Measurements from ENCODE around the gene PATZ1. TPM values are rescaled to one million over a fixed set of nuclear protein-coding genes. Genes with fewer than 3 reads are reported as not detected.

The PATZ1 gene
- total RNA-seq, 1 donor from 2014 or later = 18.4 TPM

- no peak overlapping the region for H3K4me3 ChIP-seq
- intact Hi-C loops (cut with DNase I) = no loop called here
- H3K27ac ChIP-seq = peak overlapping the region; percentile 51
- TF ChIP-seq POLR2A (IDR thresholded peaks at IDR 0.05) (no peak), POLR2AphosphoS5 (IDR thresholded peaks at IDR 0.05; ENCODE audit: insufficient read depth in 1 of 2, low read depth in 1 of 2) (no peak)
- TF ChIP-seq, protein P1, sequence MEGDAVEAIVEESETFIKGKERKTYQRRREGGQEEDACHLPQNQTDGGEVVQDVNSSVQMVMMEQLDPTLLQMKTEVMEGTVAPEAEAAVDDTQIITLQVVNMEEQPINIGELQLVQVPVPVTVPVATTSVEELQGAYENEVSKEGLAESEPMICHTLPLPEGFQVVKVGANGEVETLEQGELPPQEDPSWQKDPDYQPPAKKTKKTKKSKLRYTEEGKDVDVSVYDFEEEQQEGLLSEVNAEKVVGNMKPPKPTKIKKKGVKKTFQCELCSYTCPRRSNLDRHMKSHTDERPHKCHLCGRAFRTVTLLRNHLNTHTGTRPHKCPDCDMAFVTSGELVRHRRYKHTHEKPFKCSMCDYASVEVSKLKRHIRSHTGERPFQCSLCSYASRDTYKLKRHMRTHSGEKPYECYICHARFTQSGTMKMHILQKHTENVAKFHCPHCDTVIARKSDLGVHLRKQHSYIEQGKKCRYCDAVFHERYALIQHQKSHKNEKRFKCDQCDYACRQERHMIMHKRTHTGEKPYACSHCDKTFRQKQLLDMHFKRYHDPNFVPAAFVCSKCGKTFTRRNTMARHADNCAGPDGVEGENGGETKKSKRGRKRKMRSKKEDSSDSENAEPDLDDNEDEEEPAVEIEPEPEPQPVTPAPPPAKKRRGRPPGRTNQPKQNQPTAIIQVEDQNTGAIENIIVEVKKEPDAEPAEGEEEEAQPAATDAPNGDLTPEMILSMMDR (IDR thresholded peaks at IDR 0.05) = no peak
- peaks cover 0 to 65% of the 10 kb centered on the region in 2 donors for H3K36me3 ChIP-seq
- H3K4me1 ChIP-seq = no peaks in the 10 kb centered on the region
- H3K9me3 ChIP-seq = no peaks in the 10 kb centered on the region
- H3K27me3 ChIP-seq = no peaks in the 10 kb centered on the region
- no peak for DNase-seq (ENCODE audit: extremely low spot score in 2 of 2)
These were observed 68.0 kb downstream of the PATZ1 start for GRCh38 chr22:31278151-31278621.

DNA sequence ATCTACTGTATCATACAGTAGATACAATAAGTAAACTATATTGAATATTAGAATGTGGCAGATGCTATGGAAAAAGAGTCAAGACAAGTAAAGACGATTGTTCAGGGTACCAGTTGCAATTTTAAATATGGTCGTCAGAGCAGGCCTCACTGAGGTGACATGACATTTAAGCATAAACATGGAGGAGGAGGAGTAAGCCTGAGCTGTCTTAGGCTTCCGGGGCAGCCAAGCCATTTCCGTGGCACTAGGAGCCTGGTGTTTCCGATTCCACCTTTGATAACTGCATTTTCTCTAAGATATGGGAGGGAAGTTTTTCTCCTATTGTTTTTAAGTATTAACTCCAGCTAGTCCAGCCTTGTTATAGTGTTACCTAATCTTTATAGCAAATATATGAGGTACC lies 68.4 kb downstream of the PATZ1 start:
- H3K36me3 ChIP-seq = peaks cover 0 to 64% of the 10 kb centered on the region in 2 donors
- TF ChIP-seq POLR2A (IDR thresholded peaks at IDR 0.05) (no peak), POLR2AphosphoS5 (IDR thresholded peaks at IDR 0.05; ENCODE audit: insufficient read depth in 1 of 2, low read depth in 1 of 2) (no peak)
- TF ChIP-seq, protein P1 (IDR thresholded peaks at IDR 0.05) = no peak
- H3K27me3 ChIP-seq = no peaks in the 10 kb centered on the region
- H3K27ac ChIP-seq = peak overlapping the region; percentile 51
- H3K9me3 ChIP-seq = no peaks in the 10 kb centered on the region
- H3K4me3 ChIP-seq = no peak overlapping the region
- H3K4me1 ChIP-seq = no peaks in the 10 kb centered on the region
- no peak for DNase-seq (ENCODE audit: extremely low spot score in 2 of 2)
- intact Hi-C loops (cut with DNase I) = no loop called here

DNA sequence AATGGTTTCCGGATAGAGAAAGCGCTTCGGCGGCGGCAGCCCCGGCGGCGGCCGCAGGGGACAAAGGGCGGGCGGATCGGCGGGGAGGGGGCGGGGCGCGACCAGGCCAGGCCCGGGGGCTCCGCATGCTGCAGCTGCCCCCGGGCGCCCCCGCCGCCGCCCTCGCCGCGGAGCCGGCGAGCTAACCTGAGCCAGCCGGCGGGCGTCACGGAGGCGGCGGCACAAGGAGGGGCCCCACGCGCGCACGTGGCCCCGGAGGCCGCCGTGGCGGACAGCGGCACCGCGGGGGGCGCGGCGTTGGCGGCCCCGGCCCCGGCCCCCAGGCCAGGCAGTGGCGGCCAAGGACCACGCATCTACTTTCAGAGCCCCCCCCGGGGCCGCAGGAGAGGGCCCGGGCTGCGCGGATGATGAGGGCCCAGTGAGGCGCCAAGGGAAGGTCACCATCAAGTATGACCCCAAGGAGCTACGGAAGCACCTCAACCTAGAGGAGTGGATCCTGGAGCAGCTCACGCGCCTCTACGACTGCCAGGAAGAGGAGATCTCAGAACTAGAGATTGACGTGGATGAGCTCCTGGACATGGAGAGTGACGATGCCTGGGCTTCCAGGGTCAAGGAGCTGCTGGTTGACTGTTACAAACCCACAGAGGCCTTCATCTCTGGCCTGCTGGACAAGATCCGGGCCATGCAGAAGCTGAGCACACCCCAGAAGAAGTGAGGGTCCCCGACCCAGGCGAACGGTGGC lies 69.5 kb downstream of the PATZ1 start:
- H3K9me3 ChIP-seq = no peaks in the 10 kb centered on the region
- peaks cover 4% of the 10 kb centered on the region for H3K4me1 ChIP-seq
- H3K4me3 ChIP-seq = no peak overlapping the region
- no peak overlapping the region for H3K27ac ChIP-seq
- TF ChIP-seq POLR2A (IDR thresholded peaks at IDR 0.05) = no peak
- TF ChIP-seq POLR2AphosphoS5 (IDR thresholded peaks at IDR 0.05; ENCODE audit: insufficient read depth in 1 of 2, low read depth in 1 of 2) = no peak
- TF ChIP-seq, protein P1 (IDR thresholded peaks at IDR 0.05) = no peak
- DNase-seq (ENCODE audit: extremely low spot score in 2 of 2) = no peak
- H3K36me3 ChIP-seq = peaks cover 0 to 60% of the 10 kb centered on the region in 2 donors
- intact Hi-C loops (cut with DNase I) = no loop called here
- no peaks in the 10 kb centered on the region for H3K27me3 ChIP-seq

Small RNA genes within 50 kb of the gene (small RNA-seq; reads per million reads assigned to genes)
- gene RNA5SP496 (not detected), gene RNU6-338P (not detected)

Other genes starting within 250 kb of the PATZ1 start
- 941 TPM for gene SELENOM, start 238.8 kb downstream of the PATZ1 start, total RNA-seq
- 5.9 TPM for gene INPP5J, start 223.4 kb downstream of the PATZ1 start, total RNA-seq
- gene PLA2G3, start 205.8 kb downstream of the PATZ1 start, total RNA-seq = 6.1 TPM
- 22.8 TPM for gene RNF185, start 186.2 kb downstream of the PATZ1 start, total RNA-seq
- 120 TPM for gene LIMK2, start 134.0 kb downstream of the PATZ1 start, total RNA-seq
- gene PIK3IP1, start 53.9 kb downstream of the PATZ1 start, total RNA-seq = 32.4 TPM
- 42.0 TPM for gene DRG1, start 53.3 kb upstream of the PATZ1 start, total RNA-seq
- gene EIF4ENIF1, start 143.5 kb upstream of the PATZ1 start, total RNA-seq = 24.6 TPM
- 33.6 TPM for gene SFI1, start 150.2 kb upstream of the PATZ1 start, total RNA-seq

Data from vagina (tissue), 2 donors.